ENCODE results near the gene MBTPS1. TPM values are rescaled to one million over a fixed set of nuclear protein-coding genes. Genes with fewer than 3 reads are reported as not detected.

MBTPS1 gene
- total RNA-seq, 4 donors from 2014 or later: 126 to 185 (median 166) TPM

DNA sequence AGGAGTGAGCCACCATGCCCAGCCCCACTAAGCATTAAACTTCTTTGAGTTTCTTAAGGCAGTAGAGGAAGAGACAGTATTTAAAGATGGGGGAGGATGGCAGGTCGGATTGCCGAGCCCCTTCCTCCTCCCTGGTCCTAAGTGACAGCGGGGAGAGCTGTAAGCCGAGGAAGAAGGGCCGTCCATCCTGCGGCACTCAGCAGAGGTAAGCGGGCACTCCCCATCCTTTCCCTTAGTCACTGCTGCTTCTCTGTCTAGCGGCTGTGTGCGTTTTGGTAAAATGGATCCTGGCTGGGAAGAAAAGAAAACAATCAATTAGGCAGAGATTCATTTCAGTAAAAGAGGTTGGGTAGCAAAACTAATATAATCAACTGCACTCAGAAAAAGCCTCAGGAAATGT lies 42.3 kb upstream of the MBTPS1 start:
- WGBS, 2 donors: 35 to 42% methylated on average over 9 of the region's 9 CpGs
- H3K9me3 ChIP-seq: no peaks in the 10 kb centered on the region
- no peak for TF ChIP-seq POLR2A (IDR thresholded peaks at IDR 0.05)
- TF ChIP-seq, protein P1, sequence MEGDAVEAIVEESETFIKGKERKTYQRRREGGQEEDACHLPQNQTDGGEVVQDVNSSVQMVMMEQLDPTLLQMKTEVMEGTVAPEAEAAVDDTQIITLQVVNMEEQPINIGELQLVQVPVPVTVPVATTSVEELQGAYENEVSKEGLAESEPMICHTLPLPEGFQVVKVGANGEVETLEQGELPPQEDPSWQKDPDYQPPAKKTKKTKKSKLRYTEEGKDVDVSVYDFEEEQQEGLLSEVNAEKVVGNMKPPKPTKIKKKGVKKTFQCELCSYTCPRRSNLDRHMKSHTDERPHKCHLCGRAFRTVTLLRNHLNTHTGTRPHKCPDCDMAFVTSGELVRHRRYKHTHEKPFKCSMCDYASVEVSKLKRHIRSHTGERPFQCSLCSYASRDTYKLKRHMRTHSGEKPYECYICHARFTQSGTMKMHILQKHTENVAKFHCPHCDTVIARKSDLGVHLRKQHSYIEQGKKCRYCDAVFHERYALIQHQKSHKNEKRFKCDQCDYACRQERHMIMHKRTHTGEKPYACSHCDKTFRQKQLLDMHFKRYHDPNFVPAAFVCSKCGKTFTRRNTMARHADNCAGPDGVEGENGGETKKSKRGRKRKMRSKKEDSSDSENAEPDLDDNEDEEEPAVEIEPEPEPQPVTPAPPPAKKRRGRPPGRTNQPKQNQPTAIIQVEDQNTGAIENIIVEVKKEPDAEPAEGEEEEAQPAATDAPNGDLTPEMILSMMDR (IDR thresholded peaks at IDR 0.05): no peak
- no peaks in the 10 kb centered on the region for H3K27me3 ChIP-seq
- no peak overlapping the region for H3K27ac ChIP-seq
- H3K4me1 ChIP-seq: no peaks in the 10 kb centered on the region
- DNase-seq: no peak
- no peaks in the 10 kb centered on the region for H3K36me3 ChIP-seq
- intact Hi-C loops (cut with DNase I): no loop called here
- no peak overlapping the region for H3K4me3 ChIP-seq (replicated peaks in 1 of 3)

GRCh38 chr16:84156342-84156784 lies 39.6 kb upstream of the MBTPS1 start:
- H3K36me3 ChIP-seq: no peaks in the 10 kb centered on the region
- TF ChIP-seq, protein P1 (IDR thresholded peaks at IDR 0.05): no peak
- no peak for TF ChIP-seq POLR2A (IDR thresholded peaks at IDR 0.05)
- H3K27ac ChIP-seq: no peak overlapping the region
- no peaks in the 10 kb centered on the region for H3K27me3 ChIP-seq
- no peaks in the 10 kb centered on the region for H3K4me1 ChIP-seq
- 80 to 84% methylated on average over 5 of the region's 5 CpGs for WGBS, 2 donors
- no peak overlapping the region for H3K4me3 ChIP-seq (replicated peaks in 1 of 3)
- DNase-seq: no peak
- intact Hi-C loops (cut with DNase I): no loop called here
- no peaks in the 10 kb centered on the region for H3K9me3 ChIP-seq

DNA sequence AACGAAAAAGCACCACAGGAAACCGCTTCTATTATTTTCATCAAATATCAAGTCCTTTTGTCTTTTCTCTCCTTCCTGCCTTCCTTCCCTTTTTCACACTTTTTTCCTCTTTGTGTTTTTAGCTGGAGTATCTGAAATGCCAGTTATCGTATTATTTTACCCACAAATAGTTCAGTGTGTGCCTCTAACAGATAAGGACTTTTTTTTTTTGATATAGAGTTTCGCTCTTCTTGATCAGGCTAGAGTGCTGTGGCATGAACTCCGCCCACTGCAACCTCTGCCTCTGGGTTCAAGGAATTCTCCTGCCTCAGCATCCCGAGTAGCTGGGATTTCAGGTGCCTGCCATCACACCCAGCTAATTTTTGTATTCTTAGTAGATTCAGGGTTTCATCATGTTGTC lies 39.0 kb upstream of the MBTPS1 start:
- no peak overlapping the region for H3K4me3 ChIP-seq (replicated peaks in 1 of 3)
- H3K27me3 ChIP-seq: no peaks in the 10 kb centered on the region
- no peak overlapping the region for H3K27ac ChIP-seq
- H3K9me3 ChIP-seq: no peaks in the 10 kb centered on the region
- TF ChIP-seq POLR2A (IDR thresholded peaks at IDR 0.05): no peak
- no peaks in the 10 kb centered on the region for H3K4me1 ChIP-seq
- intact Hi-C loops (cut with DNase I): no loop called here
- no peaks in the 10 kb centered on the region for H3K36me3 ChIP-seq
- WGBS, 2 donors: 89 to 91% methylated on average over 6 of the region's 6 CpGs
- DNase-seq: no peak

DNA sequence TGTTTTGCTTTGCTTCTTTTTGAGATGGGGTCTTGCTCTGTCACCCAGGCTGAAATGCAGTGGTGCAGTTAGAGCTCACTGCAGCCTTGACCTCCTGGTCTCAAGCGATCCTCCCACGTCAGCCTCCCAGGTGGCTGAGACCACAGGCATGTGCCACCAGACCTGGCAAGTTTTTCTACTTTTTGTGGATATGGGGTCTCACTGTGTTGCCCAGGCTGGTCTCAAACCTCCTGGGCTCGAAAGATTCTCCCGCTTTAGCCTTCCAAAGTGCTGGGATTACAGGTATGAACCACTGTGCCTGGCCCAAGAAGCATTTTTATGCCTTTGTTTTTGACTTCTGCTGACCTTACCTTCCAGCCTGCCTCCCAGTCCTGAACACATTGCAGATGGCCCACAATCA lies 38.5 kb upstream of the MBTPS1 start:
- Histone ChIP-seq H3K27ac (no peak overlapping the region), H3K4me3 (replicated peaks in 1 of 3) (no peak overlapping the region), H3K9me3 (no peaks in the 10 kb centered on the region), H3K4me1 (no peaks in the 10 kb centered on the region), H3K27me3 (no peaks in the 10 kb centered on the region), H3K36me3 (no peaks in the 10 kb centered on the region)
- no peak for TF ChIP-seq POLR2A (IDR thresholded peaks at IDR 0.05)
- TF ChIP-seq, protein P1 (IDR thresholded peaks at IDR 0.05): no peak
- no peak for DNase-seq
- intact Hi-C loops (cut with DNase I): no loop called here
- 90 to 98% methylated on average over 4 of the region's 4 CpGs for WGBS, 2 donors

GRCh38 chr16:84153660-84154214 lies 37.0 kb upstream of the MBTPS1 start:
- intact Hi-C loops (cut with DNase I): no loop called here
- no peak overlapping the region for H3K27ac ChIP-seq
- 74 to 83% methylated on average over 8 of the region's 8 CpGs for WGBS, 2 donors
- DNase-seq: no peak
- no peaks in the 10 kb centered on the region for H3K36me3 ChIP-seq
- no peaks in the 10 kb centered on the region for H3K27me3 ChIP-seq
- TF ChIP-seq, protein P1 (IDR thresholded peaks at IDR 0.05): no peak
- no peak for TF ChIP-seq POLR2A (IDR thresholded peaks at IDR 0.05)
- H3K4me3 ChIP-seq (replicated peaks in 1 of 3): no peak overlapping the region
- no peaks in the 10 kb centered on the region for H3K4me1 ChIP-seq
- H3K9me3 ChIP-seq: no peaks in the 10 kb centered on the region

All from thyroid gland (tissue), 4 donors.